AG10803 (cell line): ENCODE data around the gene SWI5.

Experiments
- DNase-seq: peaks from one replicate; pipeline ENCODE4 v3.0.0; 2010; ENCODE audit warnings: low read depth
- H3K4me3 ChIP-seq: 2 replicates; pipeline ENCODE4 v1.5.1; 2011; ENCODE audit warnings: mild to moderate bottlenecking, low read length, control low read depth
- CTCF ChIP-seq: conservative IDR thresholded peaks from 2 replicates; pipeline ENCODE4 v1.5.1; 2011; ENCODE audit warnings: mild to moderate bottlenecking, low read length, control low read depth, inconsistent platforms

The SWI5 gene

GRCh38 chr9:128258326-128258725 is 17.8 kb upstream of the SWI5 start:
- no peak for TF ChIP-seq CTCF
- H3K4me3 ChIP-seq, result no peak overlapping the region
- DNase-seq, result no peak

- H3K4me3 ChIP-seq, result no peak overlapping the region
- TF ChIP-seq CTCF, result no peak
- no peak for DNase-seq
Measured at GRCh38 chr9:128259156-128259555, 16.9 kb upstream of the SWI5 start.

GRCh38 chr9:128260340-128260739 is 15.7 kb upstream of the SWI5 start:
- no peak for DNase-seq
- TF ChIP-seq CTCF, result no peak
- no peak overlapping the region for H3K4me3 ChIP-seq

GRCh38 chr9:128262687-128263086 is 13.4 kb upstream of the SWI5 start:
- no peak overlapping the region for H3K4me3 ChIP-seq
- DNase-seq, result no peak
- no peak for TF ChIP-seq CTCF

- no peak for DNase-seq
- TF ChIP-seq CTCF, result no peak
- H3K4me3 ChIP-seq, result no peak overlapping the region
Measured at GRCh38 chr9:128265348-128265847, 10.7 kb upstream of the SWI5 start.

GRCh38 chr9:128266868-128267590 is 9.0 kb upstream of the SWI5 start:
- H3K4me3 ChIP-seq, result no peak overlapping the region
- no peak for TF ChIP-seq CTCF
- no peak for DNase-seq

- no peak overlapping the region for H3K4me3 ChIP-seq
- DNase-seq, result no peak
- no peak for TF ChIP-seq CTCF
Measured at GRCh38 chr9:128271112-128271511, 5.0 kb upstream of the SWI5 start.
